IPS-NIHi7 (cell line): ENCODE data around the gene RNF222.

Source experiments
- DNase-seq: peaks from one replicate; pipeline ENCODE4 v3.0.0; 2012; ENCODE audit warnings: mixed read lengths; ENCODE audit errors: extremely low spot score

The RNF222 gene

DNA sequence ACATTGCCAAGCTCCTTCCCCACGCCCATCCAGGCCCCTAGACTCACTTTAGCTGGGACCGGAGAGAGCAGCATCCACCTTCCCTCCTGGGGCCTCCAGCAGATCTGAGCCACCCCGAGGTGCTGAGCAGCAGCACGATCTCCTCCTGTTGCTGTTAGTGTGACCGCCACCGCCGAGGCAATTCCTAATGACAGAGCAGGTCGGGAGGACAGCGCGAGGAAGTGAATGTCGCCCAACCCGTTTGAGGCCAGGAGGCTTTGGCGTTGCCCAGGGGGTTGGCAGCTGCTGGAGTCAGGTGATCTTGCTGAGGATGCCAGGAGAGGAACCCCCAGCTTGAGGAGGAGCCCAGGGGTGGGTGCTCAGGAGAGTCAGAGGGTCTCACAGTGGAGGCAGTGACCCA, at the start of gene RNF222:
Gene RNF222 (minus strand): TSS at position 192 of the 400 bp plus-strand sequence. CDS start 4,366 bp downstream, outside the sequence.
- DNase-seq = no peak

DNA sequence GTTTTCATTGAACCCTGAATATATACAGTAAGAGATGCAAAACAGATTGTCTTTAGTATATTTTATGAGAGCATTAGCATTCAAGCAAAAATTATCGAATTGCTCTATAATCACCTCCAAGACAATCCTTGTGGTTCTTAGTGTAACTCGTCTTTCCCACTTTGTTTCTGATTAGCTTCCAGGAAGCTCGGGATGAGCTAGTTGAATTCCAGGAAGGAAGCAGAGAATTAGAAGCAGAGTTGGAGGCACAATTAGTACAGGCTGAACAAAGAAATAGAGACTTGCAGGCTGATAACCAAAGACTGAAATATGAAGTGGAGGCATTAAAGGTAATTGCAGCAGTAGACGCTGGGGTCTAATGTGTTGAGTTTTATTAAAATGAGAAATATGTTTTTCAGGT, 47.9 kb upstream of the RNF222 start:
- no peak for DNase-seq

DNA sequence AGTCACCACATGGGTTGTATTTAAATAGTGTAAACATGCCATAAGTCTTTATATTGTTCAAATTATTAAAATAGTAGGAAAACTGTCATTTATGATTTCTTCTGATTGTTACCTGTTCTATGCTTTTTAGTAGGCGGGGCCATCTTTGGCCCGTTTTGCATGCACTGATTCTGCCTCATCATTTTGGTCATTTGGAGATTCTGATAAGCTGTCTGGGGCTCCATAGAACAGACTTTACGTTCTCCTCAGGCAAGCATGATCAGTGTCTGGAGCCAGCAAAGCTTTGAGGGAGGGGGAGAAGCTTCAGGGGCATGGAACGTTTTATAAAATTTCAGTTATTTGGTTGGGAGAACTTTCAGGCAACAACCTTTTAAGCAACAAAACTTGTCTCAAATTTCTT, 46.9 kb upstream of the RNF222 start:
- no peak for DNase-seq

GRCh38 chr17:8443756-8444155, 46.1 kb upstream of the RNF222 start:
- no peak for DNase-seq

GRCh38 chr17:8442310-8442709, 44.7 kb upstream of the RNF222 start:
- DNase-seq = no peak

GRCh38 chr17:8441690-8442089, 44.1 kb upstream of the RNF222 start:
- DNase-seq = no peak

DNA sequence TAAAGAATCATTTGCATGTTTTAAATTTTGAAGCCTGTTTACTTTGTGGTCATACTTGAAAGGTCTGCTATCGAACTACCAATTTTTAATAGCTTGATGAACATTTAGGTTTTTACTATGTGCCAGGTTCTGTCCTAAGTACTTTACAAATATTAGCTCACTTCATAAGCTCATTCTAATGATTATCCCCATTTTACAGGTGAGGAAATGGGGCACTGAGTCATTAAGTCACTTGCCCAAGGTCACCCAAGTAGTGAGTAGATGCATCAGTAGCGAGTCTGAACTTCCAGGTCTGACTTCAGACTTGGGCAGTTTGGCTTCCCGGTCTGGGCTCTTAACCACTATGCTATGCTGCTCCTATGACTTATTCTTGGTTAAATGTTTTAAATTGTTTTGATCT, 42.1 kb upstream of the RNF222 start:
- no peak for DNase-seq

- DNase-seq = no peak
These were observed 40.8 kb upstream of the RNF222 start for GRCh38 chr17:8438441-8438840.

- no peak for DNase-seq
These were observed 39.2 kb upstream of the RNF222 start for GRCh38 chr17:8436844-8437171.

GRCh38 chr17:8436169-8436843, 38.7 kb upstream of the RNF222 start:
- DNase-seq = peak; percentile 69

DNA sequence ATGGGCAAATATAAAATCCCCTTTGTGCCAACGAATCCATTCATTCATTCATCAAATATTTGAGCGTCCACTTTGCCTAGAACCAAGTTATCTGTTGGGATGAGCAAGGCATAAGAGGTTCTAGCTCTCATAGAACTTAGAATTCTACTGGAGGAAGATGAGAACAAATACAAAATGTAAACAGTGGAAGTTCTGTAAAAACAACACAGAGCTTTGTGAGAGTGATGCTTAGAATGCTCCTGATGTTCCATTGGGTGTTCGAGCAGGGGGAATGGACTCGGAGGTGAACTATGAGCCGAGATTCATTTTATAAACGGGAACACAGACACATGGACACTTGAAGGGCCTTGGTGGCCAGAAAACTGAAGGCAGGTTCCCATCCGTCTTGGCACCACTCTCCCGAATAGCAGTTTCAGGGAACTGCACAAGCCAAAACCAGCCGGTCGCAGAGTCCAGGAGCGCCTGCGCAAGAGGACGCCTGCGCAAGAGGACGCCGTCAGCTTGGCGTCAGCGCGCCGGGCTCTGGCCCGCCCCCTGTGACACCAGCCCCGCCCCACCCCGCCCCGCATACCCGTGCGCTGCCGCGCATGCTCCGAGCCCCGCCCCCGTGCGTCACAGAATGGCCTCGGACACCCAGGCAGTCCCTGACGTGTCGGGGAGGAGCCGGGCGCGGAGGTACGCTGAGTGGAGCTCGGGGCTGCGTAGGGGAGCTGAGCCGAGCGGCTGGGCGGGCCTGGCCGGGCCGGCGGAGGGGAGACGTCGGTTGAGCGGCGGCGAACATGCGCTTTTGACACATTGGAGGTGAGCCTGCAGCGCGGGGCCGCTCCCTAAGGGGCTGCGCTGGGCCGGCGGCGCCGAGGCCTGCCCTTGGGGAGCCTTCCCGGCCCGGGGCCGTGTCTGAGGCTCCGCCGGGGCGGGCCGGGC, 37.9 kb upstream of the RNF222 start, which contains the start of gene NDEL1:
Gene NDEL1 (plus strand): TSS at position 640 of the 924 bp plus-strand sequence. CDS start 8,388 bp downstream, outside the sequence.
- DNase-seq = peak; percentile 98

GRCh38 chr17:8430966-8431365, 33.3 kb upstream of the RNF222 start:
- no peak for DNase-seq

- no peak for DNase-seq
These were observed 29.2 kb upstream of the RNF222 start for GRCh38 chr17:8426802-8427201.

- DNase-seq = no peak
These were observed 28.6 kb upstream of the RNF222 start for GRCh38 chr17:8426094-8426720.

- no peak for DNase-seq
These were observed 23.9 kb upstream of the RNF222 start for GRCh38 chr17:8421571-8421970.

DNA sequence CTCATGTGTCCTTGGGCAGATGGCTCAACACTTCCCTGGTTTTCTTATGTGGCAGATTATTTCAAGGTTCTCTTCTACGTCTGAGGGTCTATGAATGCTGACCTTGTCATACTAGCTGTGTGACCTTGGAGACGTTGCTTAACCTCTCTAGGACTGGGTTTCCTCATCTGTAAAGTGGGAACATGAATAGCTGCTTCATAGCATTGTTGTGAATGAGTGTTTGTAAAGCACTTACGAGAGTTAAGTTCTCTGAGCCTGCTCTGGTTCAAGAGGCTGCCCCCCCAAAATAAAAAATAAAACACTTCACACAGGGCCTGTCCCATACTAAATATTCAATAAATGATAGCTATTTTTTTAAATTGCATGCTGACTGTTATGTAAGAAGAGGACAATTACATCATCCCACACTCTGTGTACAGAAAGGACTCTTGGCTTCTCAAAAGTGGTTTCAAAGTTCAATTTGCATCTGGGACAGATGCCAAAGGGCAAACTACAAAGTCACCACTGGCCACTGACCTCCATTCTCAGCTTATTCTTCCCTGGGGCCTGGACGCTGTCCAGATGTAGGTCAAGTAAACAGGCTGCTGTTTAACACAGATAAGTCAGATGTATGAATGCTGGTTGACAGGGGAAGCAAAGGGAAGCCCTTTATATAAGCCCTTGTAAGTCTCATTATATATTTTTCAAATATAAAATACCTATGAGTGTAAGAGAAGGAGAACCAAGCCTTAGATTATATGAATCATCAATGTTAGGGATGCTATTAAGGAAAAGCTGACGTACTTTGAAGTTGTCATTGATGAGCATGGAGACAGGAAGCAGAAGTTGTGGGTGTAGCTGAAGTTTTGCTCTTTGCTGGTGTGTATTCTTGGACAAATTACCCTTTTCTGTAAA, 22.7 kb upstream of the RNF222 start:
- no peak for DNase-seq

DNA sequence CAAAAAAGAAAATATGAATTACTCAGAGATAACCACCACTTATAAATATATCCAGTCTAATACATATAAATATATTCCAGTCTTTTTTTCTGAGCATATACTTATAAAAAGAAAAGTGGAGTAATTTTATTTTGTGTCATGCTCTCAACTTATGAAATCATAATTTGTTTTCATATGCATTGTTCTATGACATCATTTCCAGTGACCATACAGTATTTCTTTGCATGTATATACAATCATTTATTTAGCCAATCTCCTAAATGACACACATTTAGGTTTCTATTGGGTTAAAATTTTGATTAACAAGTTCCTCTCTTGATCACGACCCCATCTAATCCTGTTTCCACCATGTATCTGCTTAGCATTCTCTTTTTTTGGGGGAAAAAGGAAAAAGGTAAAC, 21.7 kb upstream of the RNF222 start:
- no peak for DNase-seq

- DNase-seq = no peak
These were observed 20.8 kb upstream of the RNF222 start for GRCh38 chr17:8418471-8418870.

GRCh38 chr17:8417806-8418205, 20.2 kb upstream of the RNF222 start:
- DNase-seq = no peak

DNA sequence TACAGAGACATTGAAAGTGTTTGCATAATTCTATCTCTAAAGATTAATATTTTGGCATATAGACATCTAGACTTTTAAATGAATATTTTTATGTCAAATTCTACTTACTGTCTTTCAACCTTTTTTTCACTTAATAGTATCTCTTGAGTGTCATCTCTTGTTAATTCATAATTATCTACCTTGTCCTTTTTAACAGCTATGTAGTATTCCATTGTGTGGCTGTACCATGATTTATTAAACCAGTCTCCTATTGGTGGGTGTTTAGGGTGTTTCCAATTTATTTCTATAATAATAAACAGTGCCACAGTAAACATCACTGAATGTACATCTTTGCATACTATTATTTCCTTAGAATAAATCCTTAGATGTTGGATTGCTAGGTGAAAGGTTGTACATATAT, 16.3 kb upstream of the RNF222 start:
- no peak for DNase-seq

DNA sequence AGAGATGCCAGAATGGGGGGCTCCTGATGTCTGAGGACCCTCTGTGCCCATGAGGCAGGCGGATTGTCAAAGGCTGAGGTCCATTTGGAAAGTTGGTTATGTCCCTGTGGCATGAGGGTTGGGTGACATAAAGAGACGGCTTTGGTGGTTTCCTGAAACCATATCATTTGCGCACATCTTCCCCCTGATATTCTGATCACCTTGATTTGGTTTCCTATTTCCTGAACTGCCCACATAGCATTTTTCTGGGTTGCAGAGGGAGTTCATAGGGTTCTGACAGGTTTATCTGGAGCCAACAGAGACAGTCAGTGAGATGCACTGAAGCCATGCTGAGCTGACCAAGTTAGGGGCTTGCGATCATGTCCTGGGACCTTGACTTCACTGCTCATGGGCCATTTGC, 15.7 kb upstream of the RNF222 start:
- no peak for DNase-seq

DNA sequence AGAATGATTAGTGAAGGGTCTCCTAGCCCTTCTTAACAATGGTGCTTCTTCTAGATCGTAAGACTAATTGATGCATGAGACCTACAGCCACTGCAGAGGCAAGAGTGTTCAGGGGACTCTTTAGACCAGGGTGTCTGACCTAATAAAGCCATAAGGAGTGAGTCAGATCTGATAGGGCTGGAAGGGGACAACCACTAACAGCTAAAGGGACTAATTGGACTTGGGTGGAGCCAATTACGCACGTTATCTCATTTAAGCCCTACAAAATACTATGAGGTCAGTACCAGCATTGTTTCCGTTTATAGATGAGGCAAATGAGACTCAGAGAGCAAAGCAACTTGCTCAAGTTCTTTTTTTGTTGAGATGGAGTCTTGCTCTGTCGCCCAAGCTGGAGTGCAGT, 14.5 kb upstream of the RNF222 start:
- DNase-seq = no peak
